Measurements from ENCODE around the gene AWAT2.

GRCh38 chrX:70082723-70083122 is 33.0 kb upstream of the AWAT2 start:
- TF ChIP-seq CTCF (IDR thresholded peaks at IDR 0.05) (no peak), POLR2A (IDR thresholded peaks at IDR 0.05) (no peak)

Data from testis (tissue), 2 donors.